Midbrain (tissue), 1 donor: ENCODE measurements around the gene DENND2A.
"Not testable (repeated sequence)": the region's sequence is repeated elsewhere in the genome, so short reads cannot be mapped to it uniquely, and the experiment has no call there.

Experiments
- DNase-seq: peaks from one replicate; lab custom pipeline; 2025; lab: John Stamatoyannopoulos, UW

The DENND2A gene

DNA sequence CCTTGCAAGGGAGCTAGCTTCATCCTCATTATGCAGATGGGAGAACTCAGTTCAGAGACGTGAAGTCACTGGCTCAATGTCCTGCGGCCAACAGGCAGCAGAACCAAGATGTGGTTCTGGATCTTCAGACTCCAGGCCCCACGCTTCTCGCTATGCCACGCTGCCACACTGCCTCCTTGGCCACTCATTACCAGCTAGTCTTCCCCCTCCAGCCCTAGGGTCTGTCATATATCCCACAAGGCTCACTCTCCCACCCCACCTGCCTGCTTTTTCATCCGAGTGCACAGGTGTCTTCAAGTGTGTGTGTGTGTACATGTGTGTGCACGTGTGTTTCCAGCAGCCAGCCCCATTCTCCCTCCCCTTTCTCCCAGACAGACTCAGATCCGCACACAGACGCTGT lies 53.4 kb downstream of the DENND2A start:
- DNase-seq, result no peak

GRCh38 chr7:140586516-140586915 lies 54.1 kb downstream of the DENND2A start:
- no peak for DNase-seq

- DNase-seq, result no peak
Measured at GRCh38 chr7:140585333-140585732, 55.3 kb downstream of the DENND2A start.

DNA sequence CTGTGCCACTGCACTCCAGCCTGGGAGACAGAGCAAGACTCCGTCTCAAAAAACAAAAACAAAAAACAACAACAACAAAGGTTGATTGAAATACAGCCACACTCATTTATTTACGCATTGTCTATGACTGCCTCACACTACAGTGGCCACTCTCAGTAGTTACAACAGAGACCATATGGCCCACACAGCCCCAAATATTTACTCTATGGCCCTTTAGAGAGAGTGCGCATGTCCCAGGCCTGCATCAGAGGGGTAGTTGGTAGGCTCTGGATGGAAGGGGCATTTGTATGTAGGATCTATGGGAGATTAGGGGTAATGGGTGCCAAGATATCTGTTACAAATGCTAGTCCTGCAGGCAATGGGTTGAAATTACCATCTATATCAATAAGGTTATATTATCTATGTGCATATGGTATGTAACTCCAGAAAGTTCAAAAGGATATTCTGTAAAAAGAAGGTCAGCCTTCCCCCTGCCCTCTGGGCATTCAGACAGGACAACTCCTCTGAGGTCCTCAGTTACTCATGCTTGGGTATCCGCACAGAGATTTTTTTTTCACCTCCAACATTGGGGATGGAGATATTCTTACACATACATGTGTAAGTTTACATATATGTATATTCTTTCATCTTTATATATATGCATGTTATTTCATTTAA lies 56.3 kb downstream of the DENND2A start:
- DNase-seq, result no peak

- DNase-seq, result peak; percentile 38
Measured at GRCh38 chr7:140581411-140581810, 59.2 kb downstream of the DENND2A start.

GRCh38 chr7:140577651-140578050 lies 63.0 kb downstream of the DENND2A start:
- no peak for DNase-seq

GRCh38 chr7:140576589-140576988 lies 64.0 kb downstream of the DENND2A start:
- DNase-seq, result no peak

GRCh38 chr7:140571538-140572122 lies 69.0 kb downstream of the DENND2A start:
- no peak for DNase-seq

GRCh38 chr7:140570120-140570519 lies 70.5 kb downstream of the DENND2A start:
- no peak for DNase-seq

DNA sequence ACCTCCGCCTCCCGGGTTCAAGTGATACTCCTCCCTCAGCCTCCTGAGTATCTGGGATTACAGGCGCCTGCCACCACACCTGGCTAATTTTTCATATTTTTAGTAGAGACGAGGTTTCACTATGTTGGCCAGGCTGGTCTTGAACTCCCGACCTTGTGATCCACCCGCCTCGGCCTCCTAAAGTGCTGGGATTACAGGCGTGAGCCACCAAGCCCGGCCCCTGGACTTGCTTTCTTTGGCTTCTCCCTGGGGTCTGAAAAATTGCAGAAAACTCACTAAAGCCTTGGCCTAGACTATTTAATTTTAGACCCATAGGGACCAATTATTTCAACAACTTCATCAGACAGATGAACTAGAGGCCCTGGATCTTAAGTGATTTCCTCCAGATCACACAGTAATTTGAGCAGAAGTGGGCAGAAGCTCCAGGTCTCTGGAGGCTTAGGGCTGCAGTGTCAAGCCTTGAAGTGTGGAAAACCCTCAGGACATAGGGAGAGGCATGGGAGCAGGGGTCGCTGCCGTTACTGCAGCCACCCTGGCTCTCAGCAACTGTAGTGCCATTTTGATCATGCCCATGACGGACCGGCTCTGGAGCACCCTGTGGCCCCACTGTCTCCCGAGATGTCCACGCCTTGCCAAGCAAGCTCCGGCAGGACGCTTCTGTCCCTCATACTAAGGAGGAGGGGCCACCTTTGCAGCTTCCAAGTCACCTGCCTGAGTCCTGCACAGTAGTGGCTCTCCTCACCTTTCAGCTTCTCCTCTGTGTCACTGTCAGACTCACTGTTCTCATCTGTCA lies 72.4 kb downstream of the DENND2A start:
- DNase-seq, result no peak

DNA sequence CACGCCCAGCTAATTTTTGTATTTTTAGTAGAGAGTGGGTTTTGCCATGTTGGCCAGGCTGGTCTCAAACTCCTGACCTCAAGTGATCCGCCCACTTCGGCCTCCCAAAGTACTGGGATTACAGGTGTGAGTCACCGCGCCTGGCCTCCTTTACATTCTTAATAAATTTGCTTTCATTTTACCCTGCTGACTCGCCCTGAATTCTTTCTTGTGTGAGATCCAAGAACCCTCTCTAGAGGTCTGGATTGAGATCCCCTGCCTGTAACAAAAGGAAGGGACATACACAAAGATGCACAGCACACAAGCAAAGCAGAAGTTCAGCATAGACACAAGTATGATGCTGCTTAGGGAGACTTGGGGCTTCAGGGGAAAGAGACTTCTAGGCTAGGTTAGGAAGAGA lies 74.4 kb downstream of the DENND2A start:
- DNase-seq, result not testable (repeated sequence)

DNA sequence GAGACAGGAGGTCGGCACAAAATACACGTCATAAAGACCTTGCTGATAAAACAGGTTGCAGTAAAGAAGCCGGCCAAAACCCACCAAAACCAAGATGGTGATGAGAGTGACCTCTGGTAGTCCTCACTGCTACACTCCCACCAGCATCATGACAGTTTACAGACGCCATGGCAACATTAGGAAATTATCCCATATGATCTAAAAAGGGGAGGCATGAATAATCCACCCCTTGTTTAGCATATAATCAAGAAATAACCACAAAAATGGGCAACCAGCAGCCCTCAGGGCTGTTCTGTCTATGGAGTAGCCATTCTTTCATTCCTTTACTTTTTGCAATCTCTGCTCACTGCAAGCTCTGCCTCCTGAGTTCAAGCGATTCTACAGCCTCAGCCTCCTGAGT lies 74.9 kb downstream of the DENND2A start:
- DNase-seq, result not testable (repeated sequence)

GRCh38 chr7:140564643-140565042 lies 76.0 kb downstream of the DENND2A start:
- no peak for DNase-seq

DNA sequence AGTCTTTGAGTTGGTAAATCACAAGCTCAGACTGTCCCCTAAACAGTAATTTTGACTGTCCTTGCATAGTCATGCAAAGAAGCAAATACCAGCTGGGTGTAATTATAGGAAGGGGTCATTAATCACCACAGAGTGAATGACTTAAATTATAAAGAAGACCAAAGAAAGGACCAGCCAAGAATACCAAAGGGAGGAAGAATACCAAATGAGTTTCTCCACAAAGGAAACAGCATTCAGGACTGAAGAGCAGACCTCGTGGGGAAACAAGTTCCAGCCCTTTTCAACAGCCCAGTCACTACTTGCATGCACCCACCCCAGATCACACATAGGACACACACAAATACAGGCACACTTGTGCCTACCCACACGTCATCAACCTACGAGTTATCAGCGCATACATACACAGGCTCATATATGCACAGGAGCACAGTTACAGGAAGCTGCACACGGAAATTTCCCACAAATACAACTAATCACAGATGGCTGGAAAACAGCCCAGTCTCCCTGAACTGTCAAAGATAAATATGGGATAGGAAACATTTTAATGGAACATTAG lies 77.6 kb downstream of the DENND2A start:
- DNase-seq, result no peak

DNA sequence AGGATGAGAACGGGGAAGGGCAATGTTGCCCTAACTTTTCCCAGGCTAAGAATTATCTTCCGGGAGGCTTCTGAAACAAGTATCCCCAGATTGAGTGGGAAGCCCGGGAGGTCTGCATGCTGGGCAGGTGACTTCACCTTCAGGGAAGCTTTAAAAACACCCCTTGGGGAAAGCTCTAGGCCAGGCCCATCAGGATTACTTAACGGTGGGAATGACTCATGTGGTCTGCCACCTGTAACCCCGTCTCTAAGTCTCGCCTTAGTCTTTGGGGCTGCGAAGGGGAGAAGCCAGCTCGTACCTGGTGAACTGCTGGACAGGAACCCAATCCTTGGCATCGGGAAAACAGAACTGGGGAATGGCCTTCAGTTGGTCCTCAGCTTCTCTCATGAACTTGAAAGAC lies 81.2 kb downstream of the DENND2A start:
- DNase-seq, result no peak

DNA sequence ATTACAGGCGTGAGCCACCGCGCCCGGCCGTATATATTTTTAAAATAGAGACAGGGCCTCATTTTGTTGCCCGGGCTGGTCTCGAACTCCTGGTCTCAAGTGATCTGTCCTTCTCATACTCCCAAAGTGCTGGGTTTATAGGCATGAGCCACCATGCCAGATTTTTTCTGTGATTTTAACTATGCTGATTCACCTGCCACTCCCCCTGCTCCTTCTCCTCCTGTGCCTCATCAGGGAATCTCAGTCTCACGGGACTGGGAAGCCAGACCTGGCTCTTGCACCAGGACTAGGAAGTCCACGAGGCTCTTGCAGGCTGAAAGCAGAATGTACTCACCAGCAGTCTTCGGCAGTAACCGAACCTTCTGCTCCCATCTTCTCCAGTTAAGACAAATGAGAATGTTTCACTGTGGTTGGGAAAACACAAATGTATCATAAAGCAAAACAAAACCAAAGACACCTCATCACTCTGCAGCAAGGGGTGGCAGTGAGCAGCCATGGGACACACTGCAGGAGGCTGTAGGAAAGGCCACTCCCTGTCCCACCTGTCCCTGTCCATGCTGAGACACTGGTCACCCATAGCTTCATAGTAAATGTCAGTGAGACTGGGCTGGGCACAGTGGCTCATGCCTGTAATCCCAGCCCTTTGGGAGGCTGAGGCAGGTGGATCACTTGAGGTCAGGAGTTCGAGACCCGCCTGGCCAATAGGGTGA lies 82.6 kb downstream of the DENND2A start:
- no peak for DNase-seq

DNA sequence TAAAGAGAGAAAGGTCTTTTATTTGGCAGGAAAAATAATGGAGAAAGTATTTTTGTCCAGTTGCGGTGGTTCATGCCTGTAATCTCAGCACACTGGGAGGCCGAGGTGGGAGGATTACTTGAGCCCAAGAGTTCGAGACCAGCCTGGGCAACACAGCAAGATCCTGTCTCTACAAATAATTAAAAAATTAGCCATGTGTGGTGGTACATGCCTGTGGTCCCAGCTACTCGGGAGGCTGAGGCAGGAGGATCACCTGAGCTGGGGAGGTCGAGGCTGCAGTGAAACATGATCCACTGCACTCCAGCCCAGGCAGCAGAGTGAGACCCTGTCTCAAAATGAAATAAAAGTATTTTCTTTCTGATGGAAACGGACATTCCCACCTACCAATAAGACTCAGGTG lies 83.5 kb downstream of the DENND2A start:
- DNase-seq, result no peak

- DNase-seq, result not testable (repeated sequence)
Measured at GRCh38 chr7:140553236-140553635, 87.4 kb downstream of the DENND2A start.

GRCh38 chr7:140552240-140552679 lies 88.4 kb downstream of the DENND2A start:
- DNase-seq, result no peak

DNA sequence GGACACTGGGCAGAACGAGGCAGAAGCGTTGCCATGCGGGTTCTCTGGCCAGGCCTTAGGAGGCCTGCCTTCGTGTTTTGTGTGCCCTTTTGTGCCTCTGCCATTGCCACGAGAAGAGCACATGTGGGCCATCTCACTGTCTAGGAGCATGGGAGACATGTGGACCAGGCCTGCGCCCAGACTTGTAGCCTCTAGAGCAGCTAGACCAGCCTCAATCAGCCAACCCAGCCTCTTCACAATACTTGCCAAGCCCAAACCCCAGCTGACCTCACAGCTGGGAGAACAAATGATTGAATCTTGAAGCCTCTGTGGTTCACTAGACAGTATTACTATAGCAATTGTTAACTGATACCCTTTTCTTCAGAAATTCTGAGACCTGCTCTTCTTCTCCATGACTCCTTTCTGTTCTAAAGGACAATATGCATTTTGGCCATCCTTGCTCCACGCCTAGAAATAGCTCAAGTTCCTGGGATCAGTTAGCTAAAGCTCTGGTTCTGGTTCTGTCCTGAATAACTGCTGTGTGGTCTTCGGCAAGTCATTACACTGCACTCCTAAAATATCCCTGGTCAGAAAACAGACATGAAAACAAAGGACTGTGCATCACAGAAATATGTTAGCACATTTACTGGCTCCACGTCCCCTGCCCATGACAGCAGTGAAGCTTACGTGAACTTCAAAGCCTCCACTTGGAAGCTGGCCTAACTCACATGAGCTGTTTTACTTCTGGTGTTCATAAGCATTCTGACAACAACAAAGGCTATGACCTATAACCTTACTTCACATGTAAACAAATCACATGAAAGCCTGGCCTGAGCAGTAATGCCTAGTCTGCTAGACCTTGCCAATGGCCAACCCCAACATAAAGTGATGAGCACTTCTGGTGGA lies 89.0 kb downstream of the DENND2A start:
- DNase-seq, result no peak

GRCh38 chr7:140546947-140547346 lies 93.7 kb downstream of the DENND2A start:
- DNase-seq, result no peak
